Right lobe of liver (tissue), 4 donors: ENCODE data around the gene FAM13A.

Experiments
- CTCF ChIP-seq, 4 donors: fragments of 200-600 bp in 3 of 4; fragments of 450-650 bp in 1 of 4; IDR thresholded peaks; one replicate each; pipeline versions ENCODE4 v1.5.1 to v1.8.0; 2016 to 2022; ENCODE audit warnings: antibody characterized with exemption in 4 of 4, mild to moderate bottlenecking in 2 of 4
- POLR2A ChIP-seq: fragments of 450-650 bp; IDR thresholded peaks from one replicate; pipeline ENCODE4 v1.6.1; 2017; ENCODE audit warnings: antibody characterized with exemption, mild to moderate bottlenecking
- donor health status: DM: no; HTN: no; CAD: no.
- donor health status: DM: no; HTN: no; CAD: no.
- donor health status: DM: no; HTN: yes; CAD: no.

DNA sequence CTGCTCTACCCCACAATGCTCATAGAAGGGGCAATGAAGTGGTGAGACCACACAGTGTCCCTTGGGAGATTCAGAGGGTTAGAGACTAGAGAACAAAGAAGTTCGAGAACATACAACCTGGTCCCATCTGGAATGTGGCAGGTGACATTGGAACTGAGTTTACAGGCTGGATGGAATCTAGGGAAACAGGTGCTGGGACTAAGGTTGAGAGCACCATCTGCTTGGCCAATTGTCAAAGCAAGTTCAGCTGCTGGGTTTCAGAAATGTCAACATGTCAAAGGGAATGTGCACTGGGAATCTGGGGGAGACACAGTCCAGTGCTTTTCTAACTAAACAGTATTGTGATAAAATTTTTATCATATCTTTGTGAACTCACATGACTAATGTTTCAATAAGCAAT is 15.9 kb upstream of the FAM13A start:
- TF ChIP-seq CTCF (IDR thresholded peaks at IDR 0.05) (no peak), POLR2A (no peak)
